Astrocyte (in vitro differentiated cells and primary cell): ENCODE measurements around the gene B2M.

Experiments used
- EZH2 ChIP-seq: IDR thresholded peaks from 2 replicates; pipeline ENCODE4 v1.6.1; 2012; ENCODE audit warnings: mild to moderate bottlenecking, low read length, inconsistent platforms; ENCODE audit not compliant: insufficient read depth
- TF ChIP-seq, protein P1 (sequence below): IDR thresholded peaks from 2 replicates; pipeline ENCODE4 v1.5.1; 2011; ENCODE audit warnings: low read depth, mild to moderate bottlenecking, inconsistent platforms, low read length, moderate library complexity; ENCODE audit not compliant: insufficient read depth

DNA sequence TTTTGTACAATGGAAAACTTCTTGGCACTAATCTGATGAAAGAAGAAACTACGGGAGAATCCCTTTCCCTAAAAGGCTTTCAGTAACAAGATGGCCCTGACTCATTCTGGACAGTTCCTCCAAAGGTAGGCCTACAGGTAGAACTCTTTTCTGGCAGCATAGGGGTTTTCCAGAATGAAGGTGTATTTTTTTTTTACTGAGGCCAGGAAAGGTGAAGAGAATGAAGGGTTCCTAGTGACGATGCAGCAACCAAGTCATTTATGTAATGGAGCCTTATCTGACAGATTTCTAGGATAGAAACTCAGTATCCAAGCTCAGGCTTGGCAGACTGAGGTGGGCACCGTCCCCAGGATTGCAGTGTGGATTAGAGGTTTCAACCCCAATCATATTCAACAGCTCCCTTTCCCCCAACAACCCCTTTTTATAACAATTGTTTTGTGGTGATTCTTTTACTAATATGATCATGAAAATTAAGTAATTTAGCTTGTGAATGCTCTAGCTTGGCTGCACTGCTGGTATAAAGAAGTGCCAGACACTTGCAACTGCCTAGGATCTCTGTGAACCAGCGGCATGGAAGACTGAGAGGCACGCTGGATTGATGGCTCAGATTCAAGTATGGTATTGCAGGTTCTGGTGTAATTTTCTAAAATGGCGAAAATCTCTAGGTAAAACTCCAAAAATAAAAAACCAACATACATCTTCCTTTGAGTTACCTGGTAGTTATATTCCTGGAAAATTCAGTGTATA, 16.3 kb downstream of the B2M start:
- TF ChIP-seq, protein P1, sequence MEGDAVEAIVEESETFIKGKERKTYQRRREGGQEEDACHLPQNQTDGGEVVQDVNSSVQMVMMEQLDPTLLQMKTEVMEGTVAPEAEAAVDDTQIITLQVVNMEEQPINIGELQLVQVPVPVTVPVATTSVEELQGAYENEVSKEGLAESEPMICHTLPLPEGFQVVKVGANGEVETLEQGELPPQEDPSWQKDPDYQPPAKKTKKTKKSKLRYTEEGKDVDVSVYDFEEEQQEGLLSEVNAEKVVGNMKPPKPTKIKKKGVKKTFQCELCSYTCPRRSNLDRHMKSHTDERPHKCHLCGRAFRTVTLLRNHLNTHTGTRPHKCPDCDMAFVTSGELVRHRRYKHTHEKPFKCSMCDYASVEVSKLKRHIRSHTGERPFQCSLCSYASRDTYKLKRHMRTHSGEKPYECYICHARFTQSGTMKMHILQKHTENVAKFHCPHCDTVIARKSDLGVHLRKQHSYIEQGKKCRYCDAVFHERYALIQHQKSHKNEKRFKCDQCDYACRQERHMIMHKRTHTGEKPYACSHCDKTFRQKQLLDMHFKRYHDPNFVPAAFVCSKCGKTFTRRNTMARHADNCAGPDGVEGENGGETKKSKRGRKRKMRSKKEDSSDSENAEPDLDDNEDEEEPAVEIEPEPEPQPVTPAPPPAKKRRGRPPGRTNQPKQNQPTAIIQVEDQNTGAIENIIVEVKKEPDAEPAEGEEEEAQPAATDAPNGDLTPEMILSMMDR: no peak
- TF ChIP-seq EZH2: no peak
